SHP77 treated with DMSO at 0.1 percent for 48 hours (cell line): ENCODE results near the gene PDGFB.

Source experiments
- DNase-seq: peaks from one replicate; lab custom pipeline; 2025; lab: John Stamatoyannopoulos, UW

PDGFB gene

GRCh38 chr22:39174498-39175352 is 70.1 kb downstream of the PDGFB start:
- no peak for DNase-seq

GRCh38 chr22:39173787-39174497 is 70.8 kb downstream of the PDGFB start:
- no peak for DNase-seq
